KOPT-K1 (cell line): ENCODE data around the gene NUDT5.

Source experiments
- H3K27ac ChIP-seq: fragments of 200-600 bp; sonication (generic); 2 replicates; pipeline ENCODE4 v1.5.1; 2016; ENCODE audit warnings: antibody characterized with exemption, mild to moderate bottlenecking, low read depth, low read length; ENCODE audit not compliant: poor library complexity, severe bottlenecking
- H3K36me3 ChIP-seq: fragments of 200-600 bp; sonication (generic); 2 replicates; pipeline ENCODE4 v1.5.1; 2017; ENCODE audit warnings: antibody characterized with exemption, mild to moderate bottlenecking, low read length, moderate library complexity; ENCODE audit not compliant: insufficient read depth
- H3K9me3 ChIP-seq: fragments of 200-600 bp; sonication (generic); 2 replicates; pipeline ENCODE4 v1.5.1; 2017; ENCODE audit warnings: antibody characterized with exemption, low read length, mild to moderate bottlenecking; ENCODE audit not compliant: insufficient read depth, poor library complexity, severe bottlenecking

NUDT5 gene

GRCh38 chr10:12214763-12215218 lies 19.1 kb upstream of the NUDT5 start:
- Histone ChIP-seq H3K36me3 (peaks cover 99% of the 10 kb centered on the region), H3K9me3 (no peaks in the 10 kb centered on the region), H3K27ac (no peak overlapping the region)

GRCh38 chr10:12214093-12214492 lies 18.4 kb upstream of the NUDT5 start:
- no peak overlapping the region for H3K27ac ChIP-seq
- H3K36me3 ChIP-seq = peaks cover 99% of the 10 kb centered on the region
- H3K9me3 ChIP-seq = no peaks in the 10 kb centered on the region

- H3K9me3 ChIP-seq = no peaks in the 10 kb centered on the region
- H3K27ac ChIP-seq = no peak overlapping the region
- peaks cover 99% of the 10 kb centered on the region for H3K36me3 ChIP-seq
These were observed 17.9 kb upstream of the NUDT5 start for GRCh38 chr10:12213621-12214020.

GRCh38 chr10:12212454-12212853 lies 16.8 kb upstream of the NUDT5 start:
- H3K9me3 ChIP-seq = no peaks in the 10 kb centered on the region
- no peak overlapping the region for H3K27ac ChIP-seq
- peaks cover 99% of the 10 kb centered on the region for H3K36me3 ChIP-seq

- H3K27ac ChIP-seq = no peak overlapping the region
- H3K36me3 ChIP-seq = peaks cover 98% of the 10 kb centered on the region
- H3K9me3 ChIP-seq = no peaks in the 10 kb centered on the region
These were observed 12.8 kb upstream of the NUDT5 start for GRCh38 chr10:12208460-12208859.

- no peak overlapping the region for H3K27ac ChIP-seq
- no peaks in the 10 kb centered on the region for H3K9me3 ChIP-seq
- peaks cover 98% of the 10 kb centered on the region for H3K36me3 ChIP-seq
These were observed 11.4 kb upstream of the NUDT5 start for GRCh38 chr10:12207114-12207513.

- no peak overlapping the region for H3K27ac ChIP-seq
- no peaks in the 10 kb centered on the region for H3K9me3 ChIP-seq
- H3K36me3 ChIP-seq = peaks cover 99% of the 10 kb centered on the region
These were observed 9.4 kb upstream of the NUDT5 start for GRCh38 chr10:12205082-12205481.

GRCh38 chr10:12202226-12202625 lies 6.5 kb upstream of the NUDT5 start:
- peaks cover 82% of the 10 kb centered on the region for H3K36me3 ChIP-seq
- H3K9me3 ChIP-seq = no peaks in the 10 kb centered on the region
- peak overlapping the region; percentile 3 for H3K27ac ChIP-seq

- peak overlapping the region; percentile 32 for H3K27ac ChIP-seq
- H3K9me3 ChIP-seq = no peaks in the 10 kb centered on the region
- H3K36me3 ChIP-seq = peaks cover 75% of the 10 kb centered on the region
These were observed 5.9 kb upstream of the NUDT5 start for GRCh38 chr10:12201543-12201942.

- Histone ChIP-seq H3K9me3 (no peaks in the 10 kb centered on the region), H3K36me3 (peaks cover 69% of the 10 kb centered on the region), H3K27ac (no peak overlapping the region)
These were observed 5.2 kb upstream of the NUDT5 start for GRCh38 chr10:12200850-12201249.

- H3K27ac ChIP-seq = no peak overlapping the region
These were observed 2.5 kb upstream of the NUDT5 start for GRCh38 chr10:12198156-12198555.

GRCh38 chr10:12196531-12197211 lies 980 bp upstream of the NUDT5 start:
- H3K36me3 ChIP-seq = peaks cover 42% of the 10 kb centered on the region
- H3K27ac ChIP-seq = peak overlapping the region; percentile 92
- H3K9me3 ChIP-seq = no peaks in the 10 kb centered on the region

More at GRCh38 chr10:12198156-12198555, 2.5 kb upstream of the NUDT5 start:
- peaks cover 45% of the 10 kb centered on the region for H3K36me3 ChIP-seq
- H3K9me3 ChIP-seq = no peaks in the 10 kb centered on the region

GRCh38 chr10:12195281-12195602 lies 449 bp downstream of the NUDT5 start:
- Histone ChIP-seq H3K27ac (peak overlapping the region; percentile 92), H3K36me3 (peaks cover 34% of the 10 kb centered on the region), H3K9me3 (no peaks in the 10 kb centered on the region)

- Histone ChIP-seq H3K9me3 (no peaks in the 10 kb centered on the region), H3K36me3 (peaks cover 33% of the 10 kb centered on the region), H3K27ac (peak overlapping the region; percentile 92)
These were observed 879 bp downstream of the NUDT5 start for GRCh38 chr10:12194752-12195271.

- Histone ChIP-seq H3K9me3 (no peaks in the 10 kb centered on the region), H3K27ac (no peak overlapping the region), H3K36me3 (peaks cover 29% of the 10 kb centered on the region)
These were observed 2.5 kb downstream of the NUDT5 start for GRCh38 chr10:12193193-12193592.

- Histone ChIP-seq H3K9me3 (no peaks in the 10 kb centered on the region), H3K36me3 (peaks cover 44% of the 10 kb centered on the region), H3K27ac (no peak overlapping the region)
These were observed 4.0 kb downstream of the NUDT5 start for GRCh38 chr10:12191715-12192114.
